ENCODE measurements around the gene GEMIN2. TPM values are rescaled to one million over a fixed set of nuclear protein-coding genes. Genes with fewer than 3 reads are reported as not detected.
"Not testable (repeated sequence)": the region's sequence is repeated elsewhere in the genome, so short reads cannot be mapped to it uniquely, and the experiment has no call there.

Gene GEMIN2
- polyA plus RNA-seq, 1 experiment, result 5.9 TPM

- Histone ChIP-seq H3K4me3 (ENCODE audit: low read depth, low read length) (no peak overlapping the region), H3K27me3 (ENCODE audit: control insufficient read depth, insufficient read depth, low read length) (no peaks in the 10 kb centered on the region), H3K36me3 (ENCODE audit: control insufficient read depth, insufficient read depth, low read length) (peaks cover 13% of the 10 kb centered on the region)
- CTCF ChIA-PET, result no interaction called here
- no peak for DNase-seq (ENCODE audit: low read depth)
- POLR2A ChIA-PET, result no interaction called here
- TF ChIP-seq, protein P1, sequence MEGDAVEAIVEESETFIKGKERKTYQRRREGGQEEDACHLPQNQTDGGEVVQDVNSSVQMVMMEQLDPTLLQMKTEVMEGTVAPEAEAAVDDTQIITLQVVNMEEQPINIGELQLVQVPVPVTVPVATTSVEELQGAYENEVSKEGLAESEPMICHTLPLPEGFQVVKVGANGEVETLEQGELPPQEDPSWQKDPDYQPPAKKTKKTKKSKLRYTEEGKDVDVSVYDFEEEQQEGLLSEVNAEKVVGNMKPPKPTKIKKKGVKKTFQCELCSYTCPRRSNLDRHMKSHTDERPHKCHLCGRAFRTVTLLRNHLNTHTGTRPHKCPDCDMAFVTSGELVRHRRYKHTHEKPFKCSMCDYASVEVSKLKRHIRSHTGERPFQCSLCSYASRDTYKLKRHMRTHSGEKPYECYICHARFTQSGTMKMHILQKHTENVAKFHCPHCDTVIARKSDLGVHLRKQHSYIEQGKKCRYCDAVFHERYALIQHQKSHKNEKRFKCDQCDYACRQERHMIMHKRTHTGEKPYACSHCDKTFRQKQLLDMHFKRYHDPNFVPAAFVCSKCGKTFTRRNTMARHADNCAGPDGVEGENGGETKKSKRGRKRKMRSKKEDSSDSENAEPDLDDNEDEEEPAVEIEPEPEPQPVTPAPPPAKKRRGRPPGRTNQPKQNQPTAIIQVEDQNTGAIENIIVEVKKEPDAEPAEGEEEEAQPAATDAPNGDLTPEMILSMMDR (IDR thresholded peaks at IDR 0.05; ENCODE audit: insufficient read depth, low read depth, low read length), result no peak
Measured at GRCh38 chr14:39094515-39094914, 19.6 kb upstream of the GEMIN2 start.

DNA sequence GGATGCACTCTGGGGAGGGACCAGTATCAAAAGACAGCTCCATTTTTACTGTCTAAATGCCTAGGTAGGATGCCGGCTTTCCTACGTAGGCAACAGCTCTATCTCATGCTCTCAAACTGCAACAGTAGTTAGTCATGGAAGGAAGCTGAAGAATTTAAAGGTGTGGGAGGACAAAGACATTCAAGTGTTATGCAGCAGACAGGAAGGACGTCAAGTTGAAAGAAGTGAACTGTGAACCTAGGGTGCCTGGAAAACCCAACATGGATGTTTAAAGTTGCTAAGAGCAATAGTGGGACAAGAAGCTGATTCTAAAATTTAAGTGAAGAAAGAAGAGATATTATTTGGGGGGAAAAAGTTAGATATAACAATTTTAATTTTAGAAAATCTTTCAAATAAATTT lies 17.0 kb upstream of the GEMIN2 start:
- ChIA-PET POLR2A (interaction anchor here (0.6 kb wide), 1 partner anchor 38 kb away, joined by 4 read pairs; no protein-coding TSS in a partner anchor), CTCF (interaction anchor here (0.8 kb wide), 1 partner anchor 94 kb away, joined by 3 read pairs; no protein-coding TSS in a partner anchor)
- TF ChIP-seq, protein P1 (IDR thresholded peaks at IDR 0.05; ENCODE audit: insufficient read depth, low read depth, low read length), result no peak
- H3K4me3 ChIP-seq (ENCODE audit: low read depth, low read length), result no peak overlapping the region
- no peak for DNase-seq (ENCODE audit: low read depth)
- H3K36me3 ChIP-seq (ENCODE audit: control insufficient read depth, insufficient read depth, low read length), result peaks cover 8% of the 10 kb centered on the region; the same call in 1 of the 2 replicates
- no peaks in the 10 kb centered on the region for H3K27me3 ChIP-seq (ENCODE audit: control insufficient read depth, insufficient read depth, low read length)

DNA sequence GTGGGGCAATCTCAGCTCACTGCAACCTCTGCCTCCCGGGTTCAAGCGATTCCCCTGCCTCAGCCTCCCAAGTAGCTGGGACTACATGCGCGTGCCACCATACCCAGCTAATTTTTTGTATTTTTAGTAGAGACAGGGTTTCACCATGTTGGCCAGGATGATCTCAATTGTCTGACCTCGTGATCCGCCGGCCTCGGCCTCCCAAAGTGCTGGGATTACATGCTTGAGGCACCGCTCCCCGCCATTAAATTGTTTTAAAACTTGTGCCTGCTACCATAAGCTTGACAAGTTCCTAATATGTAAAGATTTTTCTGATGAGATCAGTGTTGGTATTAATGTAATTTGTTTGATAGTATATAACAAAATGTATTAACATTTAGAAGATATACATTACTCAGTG lies 14.9 kb upstream of the GEMIN2 start:
- H3K36me3 ChIP-seq (ENCODE audit: control insufficient read depth, insufficient read depth, low read length); CTCF ChIA-PET; DNase-seq (ENCODE audit: low read depth); H3K27me3 ChIP-seq (ENCODE audit: control insufficient read depth, insufficient read depth, low read length); H3K4me3 ChIP-seq (ENCODE audit: low read depth, low read length); POLR2A ChIA-PET: not testable (repeated sequence)

- ChIA-PET POLR2A (no interaction called here), CTCF (no interaction called here)
- Histone ChIP-seq H3K36me3 (ENCODE audit: control insufficient read depth, insufficient read depth, low read length) (peaks cover 4% of the 10 kb centered on the region; the same call in 1 of the 2 replicates), H3K27me3 (ENCODE audit: control insufficient read depth, insufficient read depth, low read length) (no peaks in the 10 kb centered on the region), H3K4me3 (ENCODE audit: low read depth, low read length) (no peak overlapping the region)
- DNase-seq (ENCODE audit: low read depth), result no peak
- TF ChIP-seq, protein P1 (IDR thresholded peaks at IDR 0.05; ENCODE audit: insufficient read depth, low read depth, low read length), result no peak
Measured at GRCh38 chr14:39099748-39100147, 14.4 kb upstream of the GEMIN2 start.

- no peaks in the 10 kb centered on the region for H3K36me3 ChIP-seq (ENCODE audit: control insufficient read depth, insufficient read depth, low read length)
- POLR2A ChIA-PET, result interaction anchor here (0.6 to 1.9 kb wide), 2 partner anchors 11 to 17 kb away, joined by 6 read pairs; no protein-coding TSS in a partner anchor
- TF ChIP-seq, protein P1 (IDR thresholded peaks at IDR 0.05; ENCODE audit: insufficient read depth, low read depth, low read length), result no peak
- H3K27me3 ChIP-seq (ENCODE audit: control insufficient read depth, insufficient read depth, low read length), result no peaks in the 10 kb centered on the region
- H3K4me3 ChIP-seq (ENCODE audit: low read depth, low read length), result peak overlapping the region; percentile 97
- DNase-seq (ENCODE audit: low read depth), result no peak
- CTCF ChIA-PET, result interaction anchor here (1.0 kb wide), 1 partner anchor 11 kb away, joined by 3 read pairs; the partner anchor contains the start of gene GEMIN2
Measured at GRCh38 chr14:39102265-39102968, 11.7 kb upstream of the GEMIN2 start.
